T47D (cell line): ENCODE results near the gene MRPS17.

Experiments
- DNase-seq, 2 experiments: peaks; one replicate each; pipeline versions ENCODE4 v3.0.0 to v3.0.0-alpha.2; 2011 to 2012; ENCODE audit warnings: low read depth in 1 of 2, low spot score in 1 of 2
- JUND ChIP-seq: IDR thresholded peaks from 2 replicates; pipeline ENCODE4 v1.6.1; 2012; ENCODE audit warnings: low read depth
- in situ Hi-C: cut with HindIII; loops from 2 replicates; pipeline ENCODE4 v1.10.0; 2016; ENCODE audit warnings: low sequenced_read_pairs, low pct_unique_long_range_greater_than_20kb

The MRPS17 gene

DNA sequence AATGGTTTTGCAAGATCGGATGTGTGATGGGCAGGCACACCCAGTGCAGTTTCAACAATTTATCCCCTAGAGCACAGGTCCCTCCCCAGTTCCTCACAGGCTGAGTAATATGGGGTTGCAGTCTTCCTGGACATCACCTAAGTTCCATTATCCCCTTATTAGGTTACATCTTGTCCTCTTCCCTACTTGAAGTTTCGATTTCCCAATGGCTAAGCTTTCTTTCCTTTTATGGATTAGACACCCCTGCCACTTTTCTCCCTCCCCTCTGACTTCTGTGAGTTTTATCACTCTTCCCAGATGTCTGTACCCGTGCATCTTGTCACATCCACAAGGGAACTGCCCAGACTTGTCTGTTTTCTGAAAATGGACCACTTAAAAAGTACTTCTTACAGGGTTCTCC lies 10.3 kb downstream of the MRPS17 start:
- no peak for TF ChIP-seq JUND
- DNase-seq, result no peak
- in situ Hi-C loops, result no loop called here

DNA sequence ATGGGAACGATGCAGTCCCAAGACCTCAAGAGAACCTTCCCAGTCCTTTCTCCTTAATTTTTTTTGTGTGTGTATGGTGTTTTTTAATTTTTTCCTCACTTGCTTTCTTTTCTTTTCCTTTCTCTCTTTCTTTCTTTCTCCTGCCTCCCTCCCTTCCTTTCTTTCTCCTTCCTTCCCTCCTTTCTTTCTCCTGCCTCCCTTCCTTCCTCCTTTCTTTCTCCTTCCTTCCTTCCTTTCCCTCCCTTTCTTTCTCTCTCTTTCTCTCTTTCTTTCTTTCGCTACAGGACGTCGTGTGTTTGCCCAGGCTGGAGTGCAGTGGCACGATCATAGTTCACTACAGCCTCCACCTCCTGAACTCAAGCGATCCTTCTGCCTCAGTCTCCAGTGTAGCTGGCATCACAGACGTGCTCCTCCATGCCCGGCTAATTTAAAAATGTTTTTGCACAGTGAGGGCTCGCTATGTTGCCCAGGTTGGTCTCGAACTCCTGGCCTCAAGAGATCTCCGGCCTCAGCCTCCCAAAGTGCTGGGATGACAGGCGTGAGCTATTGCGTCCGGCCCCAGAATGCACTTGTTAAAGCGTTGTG lies 12.0 kb downstream of the MRPS17 start:
- no peak for TF ChIP-seq JUND
- in situ Hi-C loops, result no loop called here
- no peak for DNase-seq

DNA sequence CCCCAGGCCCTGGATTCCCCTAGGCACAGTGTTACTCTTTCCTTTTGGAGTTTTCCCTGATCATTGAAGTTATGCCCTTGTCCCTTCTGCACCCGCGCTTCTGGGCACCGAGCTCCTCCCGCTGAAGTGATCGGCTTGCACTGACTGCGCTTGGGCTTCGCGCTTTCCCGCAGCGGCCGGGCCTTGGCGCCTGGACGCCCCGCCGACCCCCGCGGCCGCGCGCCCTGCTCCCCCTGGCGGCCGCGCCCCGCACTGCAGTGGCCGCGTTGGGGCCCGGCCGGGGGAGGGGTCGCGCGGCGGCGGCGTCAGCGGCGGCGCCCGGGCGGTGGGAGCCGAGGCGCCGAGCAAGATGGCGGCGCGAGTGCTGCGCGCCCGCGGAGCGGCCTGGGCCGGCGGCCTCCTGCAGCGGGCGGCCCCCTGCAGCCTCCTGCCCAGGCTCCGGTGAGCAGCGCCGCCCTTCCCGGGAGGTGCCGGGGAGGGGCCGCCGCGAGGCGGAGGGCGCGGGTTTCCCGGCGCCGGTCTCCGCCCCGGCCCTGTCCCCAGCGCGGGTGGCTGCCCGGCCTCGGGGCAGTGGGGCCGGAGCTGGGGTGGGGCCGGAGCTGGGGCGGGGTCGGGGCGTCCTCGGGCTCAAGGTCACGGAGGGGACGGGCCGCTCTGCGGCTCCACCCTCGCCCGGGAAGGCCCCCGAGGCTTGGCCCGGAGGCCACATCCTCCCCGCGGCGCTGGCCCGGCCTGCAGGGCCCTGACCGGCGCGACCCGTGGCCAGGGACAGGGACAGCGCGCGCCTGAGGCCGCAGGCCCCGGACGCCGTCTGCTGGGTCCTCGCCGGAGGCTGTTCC lies 12.8 kb downstream of the MRPS17 start, which contains the start of gene NIPSNAP2:
Gene NIPSNAP2 (plus strand): TSS at position 325 of the 839 bp plus-strand sequence. CDS start 25 bp downstream, at position 350.
- peak; percentile 61 to 82 for DNase-seq
- in situ Hi-C loops, result no loop called here
- no peak for TF ChIP-seq JUND

DNA sequence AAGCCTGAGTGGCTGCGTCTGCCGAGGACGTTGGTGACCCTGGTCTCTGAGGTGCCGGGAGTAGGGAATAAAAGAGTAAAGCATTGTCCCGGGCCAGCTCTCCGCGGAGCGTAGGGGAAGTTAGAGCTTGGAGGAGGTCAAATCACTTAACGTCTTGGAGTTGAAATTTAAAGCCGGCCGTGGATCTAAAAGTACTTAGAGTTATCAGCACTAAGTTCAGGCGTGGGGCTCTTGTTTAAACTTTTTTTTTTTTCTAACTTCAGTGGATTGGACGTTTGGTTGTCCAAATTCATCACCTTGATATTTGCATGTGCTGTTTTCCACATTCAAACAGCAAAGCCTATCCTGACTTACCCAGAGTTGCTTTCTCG lies 13.4 kb downstream of the MRPS17 start:
- in situ Hi-C loops, result no loop called here
- peak in 1 of 2 experiments; percentile 58 for DNase-seq
- no peak for TF ChIP-seq JUND

DNA sequence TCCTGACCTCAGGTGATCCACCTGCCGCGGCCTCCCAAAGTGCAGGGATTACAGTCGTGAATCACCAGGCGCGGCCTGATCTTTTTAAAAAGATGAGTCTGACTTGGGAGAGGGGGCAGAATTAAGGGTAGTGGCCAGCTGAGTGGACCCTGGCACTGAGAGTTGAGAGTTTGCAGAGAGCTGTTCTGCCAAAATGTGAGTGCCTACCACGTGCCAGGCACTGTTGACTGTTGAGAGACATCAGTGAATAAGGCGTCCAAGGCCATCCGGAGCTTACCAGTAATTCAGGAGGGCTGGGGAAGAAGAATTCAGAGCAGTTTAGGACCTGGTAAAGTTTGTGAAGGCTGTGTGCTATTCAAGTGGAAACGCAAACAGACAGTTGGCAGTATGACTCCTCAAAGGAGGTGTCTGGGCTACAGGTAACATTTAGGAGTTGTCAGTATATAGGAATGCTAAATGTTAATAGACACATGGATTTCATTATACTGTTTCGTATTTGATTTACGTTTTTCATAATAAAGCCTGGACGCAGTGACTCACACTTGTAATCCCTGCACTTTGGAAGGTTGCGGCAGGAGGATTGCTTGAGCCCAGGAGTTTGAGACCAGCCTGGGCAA lies 14.2 kb downstream of the MRPS17 start:
- in situ Hi-C loops, result no loop called here

DNA sequence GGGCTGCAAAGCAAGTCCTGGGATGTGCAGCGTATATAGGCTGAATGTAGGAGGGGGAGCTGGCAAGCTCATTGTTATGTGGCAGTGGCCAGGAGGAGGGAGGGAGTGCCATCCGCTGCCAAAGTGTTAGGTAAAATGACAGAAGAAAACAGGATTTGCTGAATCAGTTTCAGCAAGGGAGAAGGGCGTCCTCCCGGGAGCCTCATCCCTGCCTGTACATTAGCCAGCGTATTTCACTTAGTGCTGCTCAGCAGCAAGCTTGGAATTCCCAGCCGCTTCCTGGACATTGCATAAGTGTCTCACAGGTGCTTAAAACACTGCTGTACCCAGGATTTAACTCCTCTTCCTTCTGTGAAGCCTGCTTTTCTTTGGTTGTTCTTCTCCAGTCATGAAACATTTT lies 15.2 kb downstream of the MRPS17 start:
- in situ Hi-C loops, result no loop called here
- DNase-seq, result peak in 1 of 2 experiments; percentile 60
- no peak for TF ChIP-seq JUND

More for the DNA sequence above, 14.2 kb downstream of the MRPS17 start:
- TF ChIP-seq JUND, result no peak
- DNase-seq, result peak in 1 of 2 experiments; percentile 79

DNA sequence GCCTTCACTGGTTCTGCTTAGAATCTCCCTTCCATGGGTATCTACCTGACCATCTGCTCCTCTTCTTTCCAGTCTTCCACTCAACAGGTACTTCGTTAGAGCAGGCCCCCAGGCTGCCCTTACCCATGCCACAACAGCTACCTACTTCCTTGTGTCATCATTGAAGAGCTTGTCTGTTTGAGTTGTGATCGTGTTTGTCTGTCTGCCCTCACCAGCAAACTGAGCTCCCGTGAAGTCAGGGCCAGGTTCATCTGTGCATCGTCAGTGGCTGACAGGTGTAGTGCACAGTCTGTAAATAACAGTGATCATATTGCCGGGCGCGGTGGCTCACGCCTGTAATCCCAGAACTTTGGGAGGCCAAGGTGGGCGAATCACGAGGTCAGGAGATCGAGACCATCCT lies 17.7 kb downstream of the MRPS17 start:
- in situ Hi-C loops, result no loop called here
- no peak for TF ChIP-seq JUND
- DNase-seq, result peak in 1 of 2 experiments; percentile 78

DNA sequence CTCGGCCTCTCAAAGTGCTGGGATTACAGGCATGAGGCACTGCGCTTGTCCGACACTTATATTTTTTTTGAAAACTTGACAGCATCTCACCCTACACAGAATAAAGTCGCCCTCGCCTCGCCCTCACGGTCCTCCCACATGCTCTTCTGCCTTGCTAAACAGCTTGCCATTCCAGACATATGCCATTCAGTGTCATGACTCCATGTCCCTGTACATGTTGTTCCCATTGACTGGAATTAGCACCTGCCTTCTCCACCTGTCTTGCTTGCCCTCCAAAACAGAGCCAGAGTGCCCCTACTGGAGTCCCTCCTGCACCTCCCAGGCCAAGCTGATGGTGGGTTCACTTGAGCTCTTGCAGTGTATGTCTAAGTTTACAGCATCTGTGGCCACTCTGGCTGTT lies 18.9 kb downstream of the MRPS17 start:
- in situ Hi-C loops, result no loop called here
- peak in 1 of 2 experiments; percentile 23 for DNase-seq
- TF ChIP-seq JUND, result no peak

DNA sequence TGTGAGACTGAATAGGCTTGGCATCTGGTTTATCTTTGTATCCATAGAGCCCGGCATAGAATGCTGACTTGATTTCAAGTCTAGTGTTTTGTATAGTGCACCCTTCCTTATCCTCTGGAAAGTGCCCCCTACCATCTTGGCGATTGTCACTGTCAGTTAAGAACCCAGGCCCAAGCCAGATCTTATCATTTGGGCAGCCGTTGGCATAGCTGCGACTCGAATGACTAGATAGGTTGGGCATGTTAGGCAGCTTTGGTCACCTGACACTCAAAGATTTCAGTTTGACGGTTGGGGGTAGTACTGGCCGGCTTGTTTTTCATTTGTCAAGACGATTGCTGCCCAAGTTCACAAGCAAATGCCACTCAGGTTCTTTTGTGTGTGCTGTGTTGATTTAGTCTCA lies 19.3 kb downstream of the MRPS17 start:
- peak in 1 of 2 experiments; percentile 79 for DNase-seq
- TF ChIP-seq JUND, result no peak
- in situ Hi-C loops, result no loop called here

DNA sequence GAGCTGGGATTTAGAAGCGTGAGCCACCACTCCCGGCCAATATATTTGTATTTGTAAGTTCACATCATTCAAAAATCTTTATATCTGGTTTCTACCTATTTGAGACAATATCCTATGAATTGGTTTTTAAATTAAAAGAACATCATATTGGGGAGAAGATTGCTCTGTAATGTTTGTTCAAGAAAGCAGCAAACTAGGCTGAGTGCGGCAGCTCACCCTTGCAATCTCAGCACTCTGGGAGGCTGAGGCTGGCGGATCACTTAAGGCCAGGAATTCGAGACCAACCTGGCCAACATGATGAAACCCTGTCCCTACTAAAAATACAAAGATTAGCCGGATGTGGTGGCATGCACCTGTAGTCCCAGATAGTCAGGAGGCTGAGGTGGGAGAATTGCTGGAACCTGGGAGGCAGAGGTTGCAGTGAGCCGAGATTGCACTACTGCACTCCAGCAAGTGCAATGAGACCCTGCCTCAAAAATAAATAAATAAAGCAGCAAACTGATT lies 22.1 kb downstream of the MRPS17 start:
- DNase-seq, result no peak
- TF ChIP-seq JUND, result no peak
- in situ Hi-C loops, result no loop called here

DNA sequence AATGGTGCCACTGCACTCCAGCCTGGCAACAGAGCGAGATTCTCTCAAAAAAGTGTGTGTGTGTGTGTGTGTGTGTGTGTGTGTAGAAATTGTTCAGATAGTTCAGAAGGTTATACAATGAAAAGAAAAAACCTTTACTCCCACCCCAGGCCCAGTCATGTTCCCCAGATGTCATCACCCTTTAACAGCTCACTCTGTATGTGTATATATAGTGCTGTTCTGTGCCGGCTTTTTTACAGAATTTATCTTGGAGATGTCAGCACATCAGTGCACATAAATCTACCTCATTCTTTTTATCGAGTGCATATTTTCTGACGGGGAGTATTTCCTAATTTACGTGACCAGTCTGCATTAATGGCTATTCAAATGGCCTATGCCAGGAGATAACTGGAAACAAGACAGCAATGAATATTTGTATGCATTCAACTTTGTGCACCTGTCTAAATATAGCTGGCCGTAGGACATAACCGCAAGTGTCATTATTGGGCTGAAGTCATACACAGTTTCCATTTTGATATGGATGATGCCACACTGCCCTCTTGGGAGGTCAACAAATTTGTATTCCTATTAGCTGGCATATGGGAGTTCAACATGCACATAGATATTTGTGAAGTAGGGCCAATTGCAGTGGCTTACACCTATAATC lies 24.4 kb downstream of the MRPS17 start:
- no peak for DNase-seq
- in situ Hi-C loops, result no loop called here
- TF ChIP-seq JUND, result no peak

DNA sequence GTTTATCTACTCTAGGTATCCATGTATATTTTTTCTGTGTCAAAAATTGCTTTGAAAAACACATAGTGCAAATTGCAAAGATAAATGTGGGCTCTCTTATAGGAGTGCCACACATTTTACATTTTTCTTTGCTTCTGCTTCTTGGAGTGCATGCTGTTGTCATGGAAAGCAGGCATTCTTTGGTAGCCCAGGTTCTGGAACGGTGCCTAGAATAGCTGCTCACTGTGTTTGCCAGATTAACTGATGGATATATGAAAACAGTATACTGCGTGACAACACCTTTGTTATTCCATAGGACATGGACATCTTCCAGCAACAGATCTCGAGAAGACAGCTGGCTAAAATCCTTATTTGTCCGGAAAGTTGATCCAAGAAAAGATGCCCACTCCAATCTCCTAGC lies 26.2 kb downstream of the MRPS17 start:
- TF ChIP-seq JUND, result no peak
- in situ Hi-C loops, result no loop called here
- peak in 1 of 2 experiments; percentile 48 for DNase-seq
